OCI-LY3 (cell line): Measurements from ENCODE around the gene ABCF2.

ENCODE experiments used
- H2AFZ ChIP-seq: fragments of 200-600, 300-600 bp; shearing (Covaris generic); 2 replicates; pipeline ENCODE4 v1.6.0; 2014; ENCODE audit warnings: antibody characterized with exemption, low read depth, low read length
- H3K27ac ChIP-seq: fragments of 200-600, 300-600 bp; sonication (generic); 2 replicates; pipeline ENCODE4 v1.5.1; 2014; ENCODE audit warnings: mild to moderate bottlenecking, low read length, moderate library complexity, mixed read lengths
- H3K27me3 ChIP-seq: fragments of 200-600, 300-600 bp; sonication (generic); 2 replicates; pipeline ENCODE4 v1.6.1; 2014; ENCODE audit warnings: low read depth, low read length, mixed read lengths
- H3K36me3 ChIP-seq: fragments of 200-600, 300-600 bp; sonication (generic); replicated peaks from 2 replicates; pipeline ENCODE3; 2014; ENCODE audit warnings: low read depth, low read length, mixed read lengths
- H3K4me1 ChIP-seq: fragments of 300-600, 200-600 bp; sonication (generic); 2 replicates; pipeline ENCODE4 v1.6.1; 2014; ENCODE audit warnings: low read length, mixed read lengths
- H3K4me2 ChIP-seq: fragments of 200-600, 300-600 bp; sonication (generic); 2 replicates; pipeline ENCODE4 v1.6.1; 2014; ENCODE audit warnings: low read length, mixed read lengths
- H3K4me3 ChIP-seq: fragments of 300-600, 200-600 bp; sonication (generic); 2 replicates; pipeline ENCODE4 v1.5.1; 2014; ENCODE audit warnings: antibody characterized with exemption, mild to moderate bottlenecking, low read length, moderate library complexity
- H3K79me2 ChIP-seq: fragments of 300-600, 200-600 bp; shearing (Covaris generic); 2 replicates; pipeline ENCODE4 v1.6.1; 2014; ENCODE audit warnings: mild to moderate bottlenecking, low read length, mixed read lengths
- H3K9ac ChIP-seq: fragments of 300-600, 200-600 bp; shearing (Covaris generic); 2 replicates; pipeline ENCODE4 v1.6.0; 2014; ENCODE audit warnings: mild to moderate bottlenecking, low read length, moderate library complexity
- H3K9me3 ChIP-seq: fragments of 200-600, 300-600 bp; shearing (Covaris generic); 2 replicates; pipeline ENCODE4 v1.6.1; 2014; ENCODE audit warnings: low read length, mixed read lengths; ENCODE audit not compliant: insufficient read depth
- H4K20me1 ChIP-seq: fragments of 200-600, 300-600 bp; sonication (generic); 2 replicates; pipeline ENCODE4 v1.6.1; 2016; ENCODE audit warnings: low read length, mixed read lengths; ENCODE audit not compliant: insufficient read depth
- CTCF ChIP-seq: fragments of 200-600, 300-600 bp; sonication (generic); IDR thresholded peaks from 2 replicates; pipeline ENCODE4 v1.5.1; 2014; ENCODE audit warnings: antibody characterized with exemption, low read length, low read depth
- EZH2phosphoT487 ChIP-seq: fragments of 200-600 bp; shearing (Covaris generic); IDR thresholded peaks from 2 replicates; pipeline ENCODE4 v1.6.1; 2018; ENCODE audit warnings: antibody characterized with exemption, mixed run types, low read depth

The ABCF2 gene

GRCh38 chr7:151236406-151236805 lies 9.4 kb upstream of the ABCF2 start:
- no peak overlapping the region for H3K9ac ChIP-seq
- no peak overlapping the region for H3K4me2 ChIP-seq
- H3K4me3 ChIP-seq: no peak overlapping the region
- peaks cover 46% of the 10 kb centered on the region for H4K20me1 ChIP-seq
- H3K4me1 ChIP-seq: peaks cover 25% of the 10 kb centered on the region
- H3K36me3 ChIP-seq: peaks cover 12% of the 10 kb centered on the region
- H3K27ac ChIP-seq: no peak overlapping the region
- no peak overlapping the region for H2AFZ ChIP-seq
- no peaks in the 10 kb centered on the region for H3K9me3 ChIP-seq
- TF ChIP-seq CTCF (no peak), EZH2phosphoT487 (no peak)
- H3K79me2 ChIP-seq: peaks cover 20% of the 10 kb centered on the region
- H3K27me3 ChIP-seq: no peaks in the 10 kb centered on the region

GRCh38 chr7:151235091-151235787 lies 8.2 kb upstream of the ABCF2 start:
- Histone ChIP-seq H3K9ac (no peak overlapping the region), H4K20me1 (peaks cover 46% of the 10 kb centered on the region), H3K27ac (no peak overlapping the region), H3K4me2 (no peak overlapping the region), H3K4me3 (no peak overlapping the region), H3K9me3 (no peaks in the 10 kb centered on the region), H2AFZ (no peak overlapping the region), H3K79me2 (peaks cover 20% of the 10 kb centered on the region), H3K4me1 (peaks cover 27% of the 10 kb centered on the region), H3K27me3 (no peaks in the 10 kb centered on the region), H3K36me3 (peaks cover 12% of the 10 kb centered on the region)
- TF ChIP-seq EZH2phosphoT487: no peak
- no peak for TF ChIP-seq CTCF

- Histone ChIP-seq H3K4me2 (peak overlapping the region; percentile 95), H3K27me3 (no peaks in the 10 kb centered on the region), H3K27ac (no peak overlapping the region), H2AFZ (no peak overlapping the region), H3K4me3 (peak overlapping the region; percentile 99), H4K20me1 (peaks cover 37% of the 10 kb centered on the region), H3K36me3 (peaks cover 12% of the 10 kb centered on the region), H3K9me3 (no peaks in the 10 kb centered on the region), H3K4me1 (peaks cover 19% of the 10 kb centered on the region), H3K79me2 (peaks cover 20% of the 10 kb centered on the region), H3K9ac (peak overlapping the region; percentile 93; the same call in 1 of the 2 replicates)
- TF ChIP-seq EZH2phosphoT487: no peak
- TF ChIP-seq CTCF: no peak
Observed at GRCh38 chr7:151233804-151234203, 6.8 kb upstream of the ABCF2 start.

- peaks cover 30% of the 10 kb centered on the region for H4K20me1 ChIP-seq
- peak overlapping the region; percentile 93 for H3K9ac ChIP-seq
- H3K27ac ChIP-seq: peak overlapping the region; percentile 22
- H3K4me3 ChIP-seq: peak overlapping the region; percentile 99
- H3K27me3 ChIP-seq: no peaks in the 10 kb centered on the region
- peaks cover 16% of the 10 kb centered on the region for H3K4me1 ChIP-seq
- H2AFZ ChIP-seq: no peak overlapping the region
- peaks cover 20% of the 10 kb centered on the region for H3K79me2 ChIP-seq
- peaks cover 11% of the 10 kb centered on the region for H3K36me3 ChIP-seq
- peak overlapping the region; percentile 95 for H3K4me2 ChIP-seq
- no peak for TF ChIP-seq EZH2phosphoT487
- no peak for TF ChIP-seq CTCF
- no peaks in the 10 kb centered on the region for H3K9me3 ChIP-seq
Observed at GRCh38 chr7:151232917-151233701, 6.1 kb upstream of the ABCF2 start.
